HepG2 (cell line): ENCODE data around the gene FAAP20. TPM values are rescaled to one million over a fixed set of nuclear protein-coding genes. Genes with fewer than 3 reads are reported as not detected.
A peak's percentile ranks its signal among the peaks of the same experiment; 100 is the strongest.

ENCODE experiments used
- ATAC-seq: fragments of 200-7000 bp; cut with Tn5 transposase; 3 replicates; pipeline ENCODE4 v1.9.1; 2020; ENCODE audit warnings: mild to moderate bottlenecking, moderate library complexity
- BruUV-seq: library from RNA; stranded (reverse); fragments of 400-500 nt; replicated peaks from 2 replicates; lab custom pipeline; 2021; lab: Mats Ljungman, UMichigan
- CTCF ChIA-PET: fragments of 300-600 bp; formaldehyde crosslinking; extraction: SDS; loops from one replicate; lab custom pipeline; 2021; ENCODE audit warnings: low total read pairs, inconsistent platforms, low intra/inter-chr PET ratio; lab: Yijun Ruan, JAX
- POLR2A ChIA-PET: fragments of 350-600 bp; sonication (Branson Sonifier 250); formaldehyde crosslinking; loops from one replicate; lab custom pipeline; 2020; ENCODE audit warnings: antibody characterized with exemption, inconsistent platforms; lab: Yijun Ruan, JAX
- DNase-seq: peaks from one replicate; pipeline ENCODE4 v3.0.0-alpha.2; 2015; ENCODE audit warnings: low spot score
- FAIRE-seq: peaks from 3 replicates; lab custom pipeline; 2011; peaks lifted over from hg19 to GRCh38; lab: Jason Lieb, UNC
- H2AFZ ChIP-seq: one replicate; pipeline ENCODE4 v1.6.1; 2011; ENCODE audit warnings: low read length, inconsistent platforms
- H3K27ac ChIP-seq: fragments of 300-600 bp; 3 replicates; pipeline ENCODE4 v1.8.0; 2011; ENCODE audit warnings: mixed run types, mild to moderate bottlenecking, mixed read lengths, low read length, inconsistent platforms; ENCODE audit not compliant: insufficient read depth; ENCODE audit errors: extremely low read length
- H3K27me3 ChIP-seq, 2 experiments: fragments of 200-600 bp in 1 of 2; 2 replicates in 1 of 2; 3 replicates in 1 of 2; pipeline versions ENCODE4 v1.6.0 to v1.8.0; 2011; ENCODE audit warnings: low read length in 2 of 2, mild to moderate bottlenecking in 2 of 2, moderate library complexity in 2 of 2, inconsistent platforms in 1 of 2; ENCODE audit not compliant: insufficient read depth in 2 of 2, control insufficient read depth in 1 of 2
- H3K36me3 ChIP-seq, 2 experiments: fragments of 200-600 bp in 1 of 2; replicated peaks in 1 of 2; 2 replicates in 1 of 2; 3 replicates in 1 of 2; pipeline versions ENCODE4 v1.5.1 to v1.8.0; 2011; ENCODE audit warnings: low read length in 2 of 2, inconsistent platforms in 1 of 2; ENCODE audit not compliant: insufficient read depth in 2 of 2, control insufficient read depth in 1 of 2
- H3K4me1 ChIP-seq: 2 replicates; pipeline ENCODE4 v1.5.1; 2012; ENCODE audit warnings: low read length, inconsistent platforms; ENCODE audit not compliant: insufficient read depth
- H3K4me2 ChIP-seq: 2 replicates; pipeline ENCODE4 v1.6.0; 2011; ENCODE audit warnings: low read depth, low read length, inconsistent platforms
- H3K4me3 ChIP-seq, 3 experiments: fragments of 200-600 bp in 1 of 3; sonication (generic), shearing (Covaris generic) in 1 of 3; replicated peaks in 1 of 3; 2 replicates each; pipeline ENCODE4 v1.5.1; 2011 to 2016; ENCODE audit warnings: low read length in 3 of 3, inconsistent platforms in 2 of 3, low read depth in 2 of 3, mild to moderate bottlenecking in 2 of 3, control low read depth in 1 of 3, mixed read lengths in 1 of 3; ENCODE audit not compliant: insufficient read depth in 1 of 3
- H3K79me2 ChIP-seq: one replicate; pipeline ENCODE4 v1.6.1; 2011; ENCODE audit warnings: low read length, inconsistent platforms; ENCODE audit not compliant: insufficient read depth
- H3K9ac ChIP-seq: 2 replicates; pipeline ENCODE4 v1.6.0; 2011; ENCODE audit warnings: mild to moderate bottlenecking, low read depth, low read length, inconsistent platforms; ENCODE audit not compliant: insufficient read depth
- H3K9me3 ChIP-seq: 2 replicates; pipeline ENCODE4 v1.5.1; 2012; ENCODE audit warnings: mild to moderate bottlenecking, low read length
- H4K20me1 ChIP-seq: 2 replicates; pipeline ENCODE4 v1.6.0; 2011; ENCODE audit warnings: inconsistent platforms, mild to moderate bottlenecking, low read length, moderate library complexity; ENCODE audit not compliant: insufficient read depth
- ARID2 ChIP-seq: sonication (generic); formaldehyde crosslinking; IDR thresholded peaks from 2 replicates; pipeline ENCODE4 v1.8.1; 2022; ENCODE audit warnings: mild to moderate bottlenecking, missing genetic modification reagents, borderline replicate concordance
- IRF1 ChIP-seq: sonication (generic); formaldehyde crosslinking; IDR thresholded peaks from 2 replicates; pipeline ENCODE4 v1.4.0; 2020; ENCODE audit warnings: low read depth, mild to moderate bottlenecking, missing genetic modification reagents
- MATR3 ChIP-seq: sonication (generic); formaldehyde crosslinking; IDR thresholded peaks from 2 replicates; pipeline ENCODE4 v1.4.0; 2020; ENCODE audit warnings: missing genetic modification reagents
- ZBTB40 ChIP-seq, 2 experiments: fragments of 450-650 bp in 1 of 2; sonication (generic) in 1 of 2; formaldehyde crosslinking in 1 of 2; IDR thresholded peaks; 2 replicates each; pipeline versions ENCODE4 v1.6.1 to v1.8.0; 2016 to 2022; ENCODE audit warnings: antibody characterized with exemption in 1 of 2, mild to moderate bottlenecking in 1 of 2, missing genetic modification reagents in 1 of 2
- WGBS: methylation state at CpG from one replicate; pipeline ENCODE4 v1.1.6; 2017; ENCODE audit warnings: low lambda C conversion rate; 5-methylcytosine and 5-hydroxymethylcytosine counted together
- in situ Hi-C: cut with HindIII; loops from 2 replicates; pipeline ENCODE4 v1.10.0; 2017; ENCODE audit warnings: low pct_unique_long_range_greater_than_20kb; ENCODE audit not compliant: extremely low pct_ligation_motif_present
- intact Hi-C: fragments of 100-400 bp; cut with micrococcal nuclease; formaldehyde crosslinking; loops from one replicate; pipeline ENCODE4 v1.10.0; 2022; ENCODE audit not compliant: unreplicated experiment
- polyA plus RNA-seq, 8 experiments: library from polyadenylated mRNA; depleted of rRNA in 3 of 8; stranded (reverse) in 7 of 8; unstranded in 1 of 8; fragments of >200 nt; fragmentation: Illumina TruSeq in 4 of 8; extraction: Trizol in 4 of 8; gene quantifications; 2 replicates each; pipeline versions ENCODE4 v1.2.1 to v1.2.3, GENCODE V29; 2011 to 2016; ENCODE audit warnings: low read depth in 4 of 8, missing spikeins in 1 of 8, mixed read lengths in 1 of 8; ENCODE audit not compliant: insufficient read depth in 1 of 8
- total RNA-seq, 5 experiments: library from RNA; depleted of rRNA; stranded (reverse); fragments of >200 nt; fragmentation: Illumina TruSeq; extraction: Trizol; gene quantifications; 2 replicates each; pipeline ENCODE4 v1.2.3, GENCODE V29; 2016; ENCODE audit warnings: low read depth in 1 of 5

The FAAP20 gene
- total and polyA plus RNA-seq, 2 of the 13 experiments (the other 11 are each of a cell fraction or from before 2014, with no cell fraction given), result 9.6 to 10.8 TPM

- Histone ChIP-seq H3K27ac (no peak overlapping the region), H3K4me1 (no peaks in the 10 kb centered on the region)
- TF ChIP-seq MATR3 (CRISPR knock-in tag), result no peak
- no peak for TF ChIP-seq IRF1 (CRISPR knock-in tag)
- TF ChIP-seq, all 625 proteins: peak for 0
- no TSS peak for BruUV-seq
- POLR2A ChIA-PET, result no interaction called here
- CTCF ChIA-PET, result no interaction called here
- no peaks in the 10 kb centered on the region for H3K9me3 ChIP-seq
- no peak overlapping the region for H3K4me3 ChIP-seq
- WGBS, result 97% methylated on average over 12 of the region's 12 CpGs
- no peak overlapping the region for H2AFZ ChIP-seq
- no peaks in the 10 kb centered on the region for H3K79me2 ChIP-seq
- in situ Hi-C loops (no loop called here), intact Hi-C loops (no loop called here)
- no peak for DNase-seq
- H3K36me3 ChIP-seq, result peaks cover 9 to 54% of the 10 kb centered on the region in 2 experiments
- no peak overlapping the region for H3K4me2 ChIP-seq
- no peaks in the 10 kb centered on the region for H4K20me1 ChIP-seq
- H3K9ac ChIP-seq, result no peak overlapping the region
- FAIRE-seq, result no peak
- ATAC-seq, result no peak
- no peaks in the 10 kb centered on the region for H3K27me3 ChIP-seq
Measured at GRCh38 chr1:2168535-2168934, 26.0 kb downstream of the FAAP20 start.

GRCh38 chr1:2168090-2168489, 26.5 kb downstream of the FAAP20 start:
- POLR2A ChIA-PET, result no interaction called here
- Histone ChIP-seq H3K27me3 (no peaks in the 10 kb centered on the region), H3K9ac (no peak overlapping the region), H3K4me3 (no peak overlapping the region), H2AFZ (no peak overlapping the region), H4K20me1 (0 out of 2 replicates have a peak, but pooled peaks cover 2% of the 10 kb centered on the region), H3K36me3 (peaks cover 9 to 50% of the 10 kb centered on the region in 2 experiments), H3K9me3 (no peaks in the 10 kb centered on the region), H3K4me1 (no peaks in the 10 kb centered on the region), H3K79me2 (no peaks in the 10 kb centered on the region), H3K4me2 (no peak overlapping the region), H3K27ac (no peak overlapping the region)
- CTCF ChIA-PET, result no interaction called here
- ATAC-seq (no peak), DNase-seq (no peak), FAIRE-seq (no peak)
- no peak for TF ChIP-seq ZBTB40 (IDR thresholded peaks at IDR 0.05)
- peak; percentile 96 for TF ChIP-seq ZBTB40 (CRISPR knock-in tag; IDR thresholded peaks at IDR 0.05)
- no peak for TF ChIP-seq ARID2 (CRISPR knock-in tag)
- 96% methylated on average over 13 of the region's 13 CpGs for WGBS
- in situ Hi-C loops (no loop called here), intact Hi-C loops (no loop called here)
- BruUV-seq, result no TSS peak
